Stomach (tissue), 4 donors: ENCODE results near the gene OVOL2.

Experiments used
- POLR2A ChIP-seq, 4 donors: fragments of 450-650 bp; IDR thresholded peaks; one replicate each; pipeline ENCODE4 v1.6.1; 2016; ENCODE audit warnings: antibody characterized with exemption in 4 of 4, control low read depth in 2 of 4, mild to moderate bottlenecking in 1 of 4, moderate library complexity in 1 of 4
- POLR2AphosphoS5 ChIP-seq, 3 donors: sonication (generic); formaldehyde crosslinking; IDR thresholded peaks; one replicate each; pipeline ENCODE4 v1.6.1; 2016; ENCODE audit warnings: antibody characterized with exemption in 3 of 3
- TF ChIP-seq, protein P1 (sequence below), 7 experiments: fragments of 450-650 bp in 4 of 7; fragments of 200-600 bp in 3 of 7; sonication (generic) in 3 of 7; IDR thresholded peaks; one replicate each; pipeline ENCODE4 v1.5.1; 2016 to 2019; ENCODE audit warnings: antibody characterized with exemption in 7 of 7, control low read depth in 2 of 7, mild to moderate bottlenecking in 1 of 7

DNA sequence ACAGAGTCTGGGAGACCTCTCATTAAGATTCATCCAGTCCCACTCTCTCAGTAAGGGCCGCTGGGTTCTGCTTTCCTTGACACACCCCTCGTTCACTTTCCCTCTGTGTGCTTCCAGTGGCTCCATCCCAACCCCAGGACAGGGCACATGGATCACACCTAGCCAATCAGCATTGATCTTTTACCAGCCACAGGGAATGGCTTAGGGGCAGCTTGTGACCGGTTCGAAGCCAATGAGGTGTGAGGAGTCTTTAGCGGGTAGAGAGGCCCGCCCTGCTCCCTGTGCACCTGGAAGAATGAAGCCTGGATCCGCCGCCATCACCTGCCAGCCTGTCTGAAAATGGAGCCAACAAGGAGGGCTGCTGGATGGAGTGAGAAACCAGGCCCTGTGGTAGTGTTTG, 35.2 kb upstream of the OVOL2 start:
- TF ChIP-seq POLR2A (IDR thresholded peaks at IDR 0.05) (no peak), POLR2AphosphoS5 (IDR thresholded peaks at IDR 0.05) (no peak)
- TF ChIP-seq, protein P1, sequence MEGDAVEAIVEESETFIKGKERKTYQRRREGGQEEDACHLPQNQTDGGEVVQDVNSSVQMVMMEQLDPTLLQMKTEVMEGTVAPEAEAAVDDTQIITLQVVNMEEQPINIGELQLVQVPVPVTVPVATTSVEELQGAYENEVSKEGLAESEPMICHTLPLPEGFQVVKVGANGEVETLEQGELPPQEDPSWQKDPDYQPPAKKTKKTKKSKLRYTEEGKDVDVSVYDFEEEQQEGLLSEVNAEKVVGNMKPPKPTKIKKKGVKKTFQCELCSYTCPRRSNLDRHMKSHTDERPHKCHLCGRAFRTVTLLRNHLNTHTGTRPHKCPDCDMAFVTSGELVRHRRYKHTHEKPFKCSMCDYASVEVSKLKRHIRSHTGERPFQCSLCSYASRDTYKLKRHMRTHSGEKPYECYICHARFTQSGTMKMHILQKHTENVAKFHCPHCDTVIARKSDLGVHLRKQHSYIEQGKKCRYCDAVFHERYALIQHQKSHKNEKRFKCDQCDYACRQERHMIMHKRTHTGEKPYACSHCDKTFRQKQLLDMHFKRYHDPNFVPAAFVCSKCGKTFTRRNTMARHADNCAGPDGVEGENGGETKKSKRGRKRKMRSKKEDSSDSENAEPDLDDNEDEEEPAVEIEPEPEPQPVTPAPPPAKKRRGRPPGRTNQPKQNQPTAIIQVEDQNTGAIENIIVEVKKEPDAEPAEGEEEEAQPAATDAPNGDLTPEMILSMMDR (IDR thresholded peaks at IDR 0.05): no peak
